PC-9 (cell line): ENCODE measurements around the gene MKNK2. TPM values are rescaled to one million over a fixed set of nuclear protein-coding genes. Genes with fewer than 3 reads are reported as not detected.

Experiments
- BruUV-seq: library from RNA; stranded (reverse); fragments of 400-500 nt; replicated peaks from 2 replicates; lab custom pipeline; 2021; lab: Mats Ljungman, UMichigan
- CTCF ChIA-PET: fragments of 300-600 bp; sonication (Branson Sonifier 250); formaldehyde crosslinking; loops from one replicate; lab custom pipeline; 2022; ENCODE audit warnings: antibody characterized with exemption; lab: Charles Lee
- POLR2A ChIA-PET: fragments of 300-600 bp; sonication (Branson Sonifier 250); formaldehyde crosslinking; loops from one replicate; lab custom pipeline; 2022; ENCODE audit warnings: antibody characterized with exemption; ENCODE audit not compliant: unreplicated experiment; lab: Charles Lee
- DNase-seq, 2 experiments: peaks; one replicate each; pipeline versions ENCODE4 v3.0.0 to v3.0.0-alpha.2; 2015 to 2022; ENCODE audit warnings: mixed read lengths in 1 of 2
- H2AFZ ChIP-seq: fragments of 200-600 bp; sonication (generic); 2 replicates; pipeline ENCODE4 v1.8.1; 2017; ENCODE audit warnings: antibody characterized with exemption
- H3F3A ChIP-seq: fragments of 200-600 bp; sonication (generic); 2 replicates; pipeline ENCODE4 v1.8.1; 2017; ENCODE audit warnings: antibody characterized with exemption, mild to moderate bottlenecking, low read depth; ENCODE audit not compliant: insufficient read depth
- H3K27ac ChIP-seq: fragments of 200-600 bp; sonication (generic); 2 replicates; pipeline ENCODE4 v1.6.1; 2016; ENCODE audit warnings: mixed run types
- H3K27me3 ChIP-seq: fragments of 200-600 bp; sonication (generic); 2 replicates; pipeline ENCODE4 v1.6.1; 2016; ENCODE audit warnings: low read depth, mixed run types; ENCODE audit not compliant: insufficient read depth
- H3K36me3 ChIP-seq: fragments of 200-600 bp; sonication (generic); 2 replicates; pipeline ENCODE4 v1.6.1; 2016; ENCODE audit warnings: low read depth, mixed run types
- H3K4me1 ChIP-seq: fragments of 200-600 bp; sonication (generic); replicated peaks from 2 replicates; pipeline ENCODE4 v1.6.1; 2016; ENCODE audit warnings: mixed run types; ENCODE audit not compliant: insufficient read depth
- H3K4me2 ChIP-seq: fragments of 200-600 bp; sonication (generic); 2 replicates; pipeline ENCODE4 v1.6.1; 2017; ENCODE audit warnings: mixed run types
- H3K4me3 ChIP-seq: fragments of 200-600 bp; sonication (generic); 2 replicates; pipeline ENCODE4 v1.6.1; 2016; ENCODE audit warnings: mixed run types
- H3K79me2 ChIP-seq: fragments of 200-600 bp; sonication (generic); 2 replicates; pipeline ENCODE4 v1.6.1; 2017; ENCODE audit warnings: low read depth, mixed run types
- H3K9me2 ChIP-seq: fragments of 200-600 bp; sonication (generic); 2 replicates; pipeline ENCODE4 v1.8.1; 2017; ENCODE audit warnings: mild to moderate bottlenecking; ENCODE audit not compliant: insufficient read depth
- H3K9me3 ChIP-seq: fragments of 200-600 bp; sonication (generic); 2 replicates; pipeline ENCODE4 v1.8.1; 2016; ENCODE audit warnings: low read depth; ENCODE audit not compliant: insufficient read depth
- H4K20me1 ChIP-seq: fragments of 200-600 bp; sonication (generic); 2 replicates; pipeline ENCODE4 v1.8.1; 2017; ENCODE audit not compliant: insufficient read depth
- CTCF ChIP-seq: fragments of 200-600 bp; sonication (generic); conservative IDR thresholded peaks from 2 replicates; pipeline ENCODE4 v1.6.1; 2017; ENCODE audit warnings: mixed run types, antibody characterized with exemption, mild to moderate bottlenecking, moderate library complexity
- EZH2 ChIP-seq: fragments of 200-600 bp; sonication (generic); IDR thresholded peaks from 2 replicates; pipeline ENCODE4 v1.8.0; 2017; ENCODE audit warnings: antibody characterized with exemption, low read depth
- intact Hi-C: fragments of 100-400 bp; cut with micrococcal nuclease; formaldehyde crosslinking; loops from one replicate; pipeline ENCODE4 v1.10.0; 2022; ENCODE audit not compliant: unreplicated experiment
- total RNA-seq: library from RNA; stranded (reverse); gene quantifications from 2 replicates; pipeline ENCODE4 v1.2.3, GENCODE V29; 2021

Gene MKNK2
- total RNA-seq, 1 experiment from 2014 or later = 132 TPM

GRCh38 chr19:2021453-2022140 lies 29.4 kb downstream of the MKNK2 start:
- Histone ChIP-seq H3K4me2 (no peak overlapping the region), H3K79me2 (no peaks in the 10 kb centered on the region), H3F3A (no peaks in the 10 kb centered on the region), H3K4me3 (no peak overlapping the region), H3K9me3 (no peaks in the 10 kb centered on the region), H3K36me3 (no peaks in the 10 kb centered on the region), H4K20me1 (no peaks in the 10 kb centered on the region), H3K4me1 (no peaks in the 10 kb centered on the region), H3K27ac (no peak overlapping the region), H3K27me3 (no peaks in the 10 kb centered on the region), H2AFZ (no peak overlapping the region), H3K9me2 (no peaks in the 10 kb centered on the region)
- intact Hi-C loops = no loop called here
- BruUV-seq = no TSS peak
- TF ChIP-seq CTCF = no peak
- TF ChIP-seq EZH2 = no peak
- CTCF ChIA-PET = interaction anchor here (0.6 kb wide), 1 partner anchor 112 kb away, joined by 3 read pairs; no protein-coding TSS in a partner anchor
- no peak for DNase-seq
- POLR2A ChIA-PET = interaction anchor here (0.6 kb wide), 1 partner anchor 133 kb away, joined by 3 read pairs; no protein-coding TSS in a partner anchor

DNA sequence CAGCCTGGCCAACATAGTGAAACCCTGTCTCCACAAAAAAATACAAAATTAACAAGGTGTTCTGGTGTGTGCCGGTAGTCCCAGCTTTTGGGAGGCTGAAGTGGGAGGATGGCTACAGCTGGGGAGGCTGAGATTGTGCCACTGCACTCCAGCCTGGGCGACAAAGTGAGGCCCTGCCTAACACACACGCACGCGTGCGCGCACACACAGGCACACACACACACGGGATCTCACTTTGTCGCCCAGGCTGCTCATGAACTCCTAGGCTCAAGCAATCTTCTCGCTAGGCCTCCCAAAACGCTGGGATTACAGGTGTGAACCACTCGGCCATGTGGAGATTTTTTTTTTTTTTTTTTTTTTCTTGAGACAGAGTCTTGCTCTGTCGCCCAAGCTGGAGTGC lies 32.3 kb downstream of the MKNK2 start:
- Histone ChIP-seq H3K27ac (no peak overlapping the region), H3K27me3 (no peaks in the 10 kb centered on the region), H3K36me3 (no peaks in the 10 kb centered on the region), H3K4me2 (no peak overlapping the region), H3K79me2 (peaks cover 12% of the 10 kb centered on the region), H3F3A (no peaks in the 10 kb centered on the region), H3K9me2 (no peaks in the 10 kb centered on the region), H2AFZ (no peak overlapping the region), H3K9me3 (no peaks in the 10 kb centered on the region), H3K4me3 (no peak overlapping the region), H4K20me1 (no peaks in the 10 kb centered on the region), H3K4me1 (no peaks in the 10 kb centered on the region; the same call in 1 of the 2 replicates)
- TF ChIP-seq CTCF (no peak), EZH2 (no peak)
- ChIA-PET CTCF (interaction anchor here (0.6 kb wide), 2 partner anchors 109 to 413 kb away, joined by 7 to 13 read pairs; no protein-coding TSS in a partner anchor), POLR2A (no interaction called here)
- BruUV-seq = no TSS peak
- intact Hi-C loops = loop anchor here (1.0 to 10.0 kb wide), 3 partner anchors 42 to 136 kb away; partner anchors contain the start of gene AP3D1
- no peak for DNase-seq

- 0 out of 2 replicates have a peak overlapping the region, but pooled peaks have one; percentile 28 for H3K4me2 ChIP-seq
- H3K27ac ChIP-seq = no peak overlapping the region
- ChIA-PET CTCF (no interaction called here), POLR2A (interaction anchor here (0.6 to 0.7 kb wide), 2 partner anchors 139 to 1151 kb away, joined by 3 to 4 read pairs; no protein-coding TSS in a partner anchor)
- no peaks in the 10 kb centered on the region for H3F3A ChIP-seq
- H3K27me3 ChIP-seq = no peaks in the 10 kb centered on the region
- H3K79me2 ChIP-seq = peaks cover 15% of the 10 kb centered on the region
- BruUV-seq = no TSS peak
- no peaks in the 10 kb centered on the region; the same call in 1 of the 2 replicates for H3K4me1 ChIP-seq
- no peak overlapping the region for H3K4me3 ChIP-seq
- no peak for TF ChIP-seq EZH2
- TF ChIP-seq CTCF = no peak
- H3K9me3 ChIP-seq = no peaks in the 10 kb centered on the region
- H3K36me3 ChIP-seq = no peaks in the 10 kb centered on the region
- intact Hi-C loops = loop anchor here (10.0 kb wide), 1 partner anchor 139 kb away; the partner anchor contains the start of gene AP3D1
- no peaks in the 10 kb centered on the region for H3K9me2 ChIP-seq
- H2AFZ ChIP-seq = no peak overlapping the region
- no peaks in the 10 kb centered on the region for H4K20me1 ChIP-seq
- DNase-seq = peak; percentile 44 to 57
These were observed 34.8 kb downstream of the MKNK2 start for GRCh38 chr19:2016041-2016807.
